T1000 (cell line): ENCODE measurements around the gene DCHS2.

Experiments
- DNase-seq: peaks from one replicate; lab custom pipeline; 2025; ENCODE audit warnings: mixed read lengths; lab: John Stamatoyannopoulos, UW

DCHS2 gene

GRCh38 chr4:154319736-154320135 lies 171.9 kb downstream of the DCHS2 start:
- DNase-seq: no peak

GRCh38 chr4:154317201-154317999 lies 174.2 kb downstream of the DCHS2 start:
- no peak for DNase-seq

GRCh38 chr4:154315741-154316140 lies 175.9 kb downstream of the DCHS2 start:
- DNase-seq: no peak

- no peak for DNase-seq
Observed at GRCh38 chr4:154314248-154314647, 177.4 kb downstream of the DCHS2 start.

- DNase-seq: no peak
Observed at GRCh38 chr4:154313004-154313585, 178.5 kb downstream of the DCHS2 start.

GRCh38 chr4:154312246-154312645 lies 179.4 kb downstream of the DCHS2 start:
- DNase-seq: peak; percentile 6

- DNase-seq: no peak
Observed at GRCh38 chr4:154310578-154310977, 181.0 kb downstream of the DCHS2 start.

GRCh38 chr4:154308207-154308606 lies 183.4 kb downstream of the DCHS2 start:
- no peak for DNase-seq

GRCh38 chr4:154307451-154307850 lies 184.1 kb downstream of the DCHS2 start:
- no peak for DNase-seq

GRCh38 chr4:154305616-154306015 lies 186.0 kb downstream of the DCHS2 start:
- no peak for DNase-seq

- DNase-seq: no peak
Observed at GRCh38 chr4:154304679-154305078, 186.9 kb downstream of the DCHS2 start.

GRCh38 chr4:154294652-154295350 lies 196.8 kb downstream of the DCHS2 start:
- no peak for DNase-seq

- DNase-seq: no peak
Observed at GRCh38 chr4:154293427-154293826, 198.2 kb downstream of the DCHS2 start.

- DNase-seq: no peak
Observed at GRCh38 chr4:154292589-154292988, 199.0 kb downstream of the DCHS2 start.

- DNase-seq: no peak
Observed at GRCh38 chr4:154277172-154277571, 214.4 kb downstream of the DCHS2 start.

- DNase-seq: no peak
Observed at GRCh38 chr4:154276496-154276895, 215.1 kb downstream of the DCHS2 start.

- no peak for DNase-seq
Observed at GRCh38 chr4:154254999-154255398, 236.6 kb downstream of the DCHS2 start.

- DNase-seq: no peak
Observed at GRCh38 chr4:154234576-154234975, 257.0 kb downstream of the DCHS2 start.

GRCh38 chr4:154231806-154232478 lies 259.7 kb downstream of the DCHS2 start:
- DNase-seq: no peak

- DNase-seq: no peak
Observed at GRCh38 chr4:154230723-154231122, 260.9 kb downstream of the DCHS2 start.

- DNase-seq: no peak
Observed at GRCh38 chr4:154230091-154230490, 261.5 kb downstream of the DCHS2 start.

- no peak for DNase-seq
Observed at GRCh38 chr4:154222875-154223274, 268.7 kb downstream of the DCHS2 start.
